ENCODE results near the gene LYST.
"Not testable (repeated sequence)": the region's sequence is repeated elsewhere in the genome, so short reads cannot be mapped to it uniquely, and the experiment has no call there.

LYST gene

DNA sequence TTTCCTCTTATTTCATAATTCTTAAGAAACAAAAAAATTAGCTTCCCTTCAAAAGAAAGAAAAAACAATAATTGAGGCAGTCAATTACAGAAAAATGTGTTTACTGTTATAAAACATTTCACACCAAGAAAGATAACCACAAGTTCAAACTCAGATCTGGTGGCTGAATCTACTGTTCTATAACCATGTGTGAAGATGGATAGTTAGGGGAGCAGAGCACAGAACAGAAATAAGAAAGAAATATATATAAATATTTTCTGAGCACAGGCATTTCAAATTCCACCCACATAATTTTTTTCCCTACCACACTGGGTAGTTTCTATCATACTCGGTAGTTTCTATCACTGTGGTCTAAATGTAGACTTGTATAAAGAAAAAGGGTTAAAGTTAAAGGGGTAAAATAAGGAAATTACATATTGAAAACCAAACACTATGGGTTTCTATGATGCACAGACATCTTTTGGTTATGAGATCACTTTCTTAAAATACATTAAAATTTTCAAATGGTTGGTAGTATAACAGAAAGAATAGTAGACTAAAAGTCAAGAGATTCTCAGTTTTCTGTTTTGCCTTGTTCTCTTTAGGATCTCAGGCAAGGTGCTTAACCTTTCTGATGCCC is 10.8 kb downstream of the LYST start:
- no peak for DNase-seq

- DNase-seq = no peak
Measured at GRCh38 chr1:235854347-235854746, 12.4 kb downstream of the LYST start.

- DNase-seq = no peak
Measured at GRCh38 chr1:235853653-235854052, 13.1 kb downstream of the LYST start.

DNA sequence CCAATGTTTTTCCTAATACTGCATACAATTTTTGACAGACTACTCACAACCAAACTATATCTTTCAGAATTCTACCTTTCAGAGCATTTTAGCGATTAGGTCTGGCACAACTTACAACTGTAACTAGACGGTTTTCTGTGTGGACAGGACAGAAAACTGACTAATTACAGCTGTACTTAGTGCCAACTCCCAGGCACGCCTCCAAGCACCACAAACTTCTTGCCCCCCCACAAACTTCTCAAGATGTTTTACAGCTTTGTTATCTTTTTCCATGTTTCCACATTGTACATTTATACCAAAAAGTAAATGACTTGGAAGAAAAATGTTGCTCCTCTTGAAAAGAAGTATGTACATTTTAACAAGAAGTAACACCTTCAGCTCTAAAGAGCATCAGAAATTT is 13.8 kb downstream of the LYST start:
- DNase-seq = no peak

DNA sequence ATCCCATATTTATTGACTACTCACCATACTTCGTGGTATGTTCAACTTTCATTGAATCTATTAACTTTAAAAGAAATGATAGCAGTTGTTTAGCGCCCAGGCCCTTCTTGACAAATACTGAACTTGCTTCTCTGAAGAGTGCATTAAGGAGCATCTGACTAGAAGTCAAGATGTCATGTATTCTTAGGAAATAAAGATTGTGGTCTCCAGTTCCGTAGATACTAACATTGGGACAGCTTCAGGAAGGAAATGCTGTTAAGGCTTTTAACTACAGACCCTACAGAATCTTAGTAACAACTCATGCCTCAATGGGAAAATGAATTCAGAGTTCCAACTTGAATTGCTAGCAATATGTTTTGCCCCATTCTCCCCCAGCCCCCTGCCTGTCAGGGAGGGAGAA is 14.8 kb downstream of the LYST start:
- DNase-seq = no peak

DNA sequence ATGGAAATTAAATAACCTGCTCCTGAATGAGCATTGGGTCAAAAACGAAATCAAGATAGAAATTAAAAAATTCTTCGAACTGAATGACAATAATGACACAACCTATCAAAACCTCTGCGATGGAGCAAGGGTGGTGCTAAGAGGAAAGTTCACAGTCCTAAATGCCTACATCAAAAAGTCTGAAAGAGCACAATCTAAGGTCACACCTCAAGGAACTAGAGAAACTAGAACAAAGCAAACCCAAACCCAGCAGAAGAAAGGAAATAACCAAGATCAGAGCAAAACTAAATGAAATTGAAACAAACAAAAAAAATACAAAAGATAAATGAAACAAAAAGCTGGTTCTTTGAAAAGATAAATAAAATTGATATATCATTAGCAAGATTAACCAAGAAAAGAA is 18.5 kb downstream of the LYST start:
- DNase-seq = not testable (repeated sequence)

DNA sequence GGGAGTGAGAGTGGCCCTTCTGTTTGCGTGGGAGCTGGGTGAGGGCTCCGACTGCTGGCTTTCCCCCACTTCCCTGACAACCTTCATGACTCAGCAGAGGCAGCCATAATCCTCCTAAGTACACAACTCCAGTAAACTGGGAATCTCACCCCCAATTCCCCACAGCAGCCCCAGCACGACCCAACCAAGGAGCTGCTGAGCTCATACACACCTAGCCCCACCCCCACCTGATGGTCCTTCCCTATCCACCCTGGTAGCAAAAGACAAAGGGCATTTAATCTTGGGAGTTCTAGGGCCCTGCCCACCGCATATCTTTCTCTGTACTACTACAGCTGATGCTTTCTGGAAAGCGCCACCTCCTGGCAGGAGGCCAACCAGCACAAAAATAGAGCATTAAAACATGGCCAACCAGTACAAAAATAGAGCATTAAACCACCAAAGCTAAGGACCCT is 21.0 kb downstream of the LYST start:
- DNase-seq = not testable (repeated sequence)

DNA sequence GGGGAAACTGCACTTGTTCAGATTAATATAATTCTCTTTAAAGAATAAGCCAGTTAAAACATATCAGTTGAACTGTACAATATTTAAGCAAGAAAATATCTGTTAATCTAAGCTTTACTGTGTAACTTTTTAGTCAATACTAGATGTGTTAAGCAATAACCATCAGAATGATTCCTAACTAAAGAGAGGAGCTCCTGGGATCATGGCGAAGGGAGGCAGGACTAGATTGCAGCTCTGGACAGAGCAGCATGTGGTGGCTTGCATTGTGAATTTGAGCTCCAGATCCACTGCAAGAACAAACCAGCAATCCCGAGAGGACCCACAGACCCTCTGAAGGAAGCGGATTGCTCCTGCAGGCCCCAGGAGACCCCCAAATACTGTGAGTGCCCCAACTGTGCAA is 21.9 kb downstream of the LYST start:
- DNase-seq = no peak

DNA sequence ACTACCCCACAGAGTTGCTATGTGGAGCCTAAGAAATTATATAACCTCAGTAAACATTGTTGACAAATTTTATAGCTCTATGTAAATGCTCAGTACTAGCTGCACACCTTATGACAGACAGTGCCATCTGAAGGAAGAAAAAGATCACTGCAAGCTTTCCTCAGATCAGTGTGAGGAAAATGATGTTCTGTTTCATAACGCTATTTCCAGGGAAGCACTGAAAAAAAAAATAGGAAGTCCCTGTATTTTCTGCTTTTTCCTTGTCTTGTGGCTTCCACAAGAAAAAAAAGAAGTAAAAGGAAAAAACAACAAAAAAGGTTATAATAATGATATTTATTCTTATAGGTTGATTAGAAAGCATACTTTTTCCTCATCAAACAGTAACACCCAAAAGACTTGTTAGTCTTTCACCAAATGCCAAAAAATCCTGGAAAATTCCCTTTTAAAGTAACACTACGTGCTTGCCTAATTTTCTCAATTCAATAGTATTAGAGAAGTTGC is 23.2 kb downstream of the LYST start:
- peak; percentile 44 for DNase-seq

DNA sequence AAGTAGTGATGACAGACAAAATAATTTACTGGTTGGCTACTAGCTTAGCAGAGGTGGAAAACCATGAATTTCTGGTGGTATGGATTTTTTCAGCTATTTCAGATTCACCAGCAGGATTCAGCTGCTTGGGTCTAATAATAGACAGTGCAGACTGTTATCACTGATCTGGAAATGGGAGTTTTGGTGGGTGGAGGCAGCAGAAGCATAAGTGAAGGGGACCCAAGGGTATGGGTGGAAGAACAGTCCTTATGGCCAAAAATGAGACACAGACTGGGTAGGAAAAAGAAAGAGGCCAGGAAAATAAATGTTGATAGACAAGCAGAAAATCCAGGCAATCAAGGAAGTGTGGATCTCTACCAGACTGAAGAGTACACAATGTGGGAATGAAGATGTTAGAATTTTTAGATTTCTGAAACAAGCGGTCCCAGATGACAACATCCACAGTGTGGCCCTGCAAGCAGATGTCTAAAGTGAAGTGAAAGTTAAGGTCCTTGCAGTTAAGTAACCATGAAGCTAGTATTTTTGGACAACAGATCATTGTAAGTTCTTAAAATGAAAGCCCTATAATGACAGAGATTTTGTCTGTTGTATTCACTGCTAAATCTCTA is 24.7 kb downstream of the LYST start:
- DNase-seq = no peak

DNA sequence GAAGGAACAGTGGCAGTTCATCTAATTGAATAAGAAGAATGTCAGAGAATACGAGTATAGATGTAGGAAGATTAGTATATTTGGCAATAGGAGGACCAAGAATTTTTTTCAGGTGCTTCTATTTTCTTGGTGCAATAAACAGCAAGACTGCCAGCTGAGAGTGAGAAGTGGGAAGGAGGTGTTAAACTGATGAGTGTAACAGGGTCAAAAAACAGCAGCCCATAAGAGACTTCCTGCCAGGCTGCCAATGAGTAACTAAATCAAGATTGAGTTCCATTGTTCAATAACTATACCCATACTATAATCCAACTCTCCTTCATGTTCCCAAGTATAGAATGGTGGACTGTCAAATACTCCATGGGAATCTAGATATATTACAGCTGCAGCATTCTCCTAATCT is 28.7 kb downstream of the LYST start:
- DNase-seq = no peak

GRCh38 chr1:235835226-235835625 is 31.5 kb downstream of the LYST start:
- DNase-seq = no peak

DNA sequence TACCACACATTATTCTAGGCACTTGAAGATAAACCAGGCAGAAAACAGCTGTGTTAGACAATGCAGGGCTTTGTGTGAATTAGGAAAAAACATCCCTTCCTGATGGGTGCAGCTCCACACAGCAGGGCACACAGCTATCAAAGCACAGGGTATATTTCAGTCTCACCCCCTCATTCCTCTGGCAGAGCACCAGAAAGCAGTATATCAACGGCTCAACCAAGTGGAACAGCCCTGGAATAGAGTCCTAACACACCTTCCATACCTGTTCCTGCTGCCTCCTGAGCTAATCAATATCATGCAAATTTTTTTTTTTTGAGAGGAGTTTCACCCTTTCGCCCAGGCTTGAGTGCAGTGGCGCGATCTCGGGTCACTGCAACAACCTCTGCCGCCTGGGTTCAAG is 32.1 kb downstream of the LYST start:
- no peak for DNase-seq

GRCh38 chr1:235832011-235832410 is 34.7 kb downstream of the LYST start:
- DNase-seq = no peak

GRCh38 chr1:235831148-235831547 is 35.6 kb downstream of the LYST start:
- peak; percentile 60 for DNase-seq

GRCh38 chr1:235826102-235826854 is 40.4 kb downstream of the LYST start:
- no peak for DNase-seq

- DNase-seq = no peak
Measured at GRCh38 chr1:235825229-235825628, 41.5 kb downstream of the LYST start.

- no peak for DNase-seq
Measured at GRCh38 chr1:235823684-235824083, 43.0 kb downstream of the LYST start.

GRCh38 chr1:235822685-235823084 is 44.0 kb downstream of the LYST start:
- no peak for DNase-seq

DNA sequence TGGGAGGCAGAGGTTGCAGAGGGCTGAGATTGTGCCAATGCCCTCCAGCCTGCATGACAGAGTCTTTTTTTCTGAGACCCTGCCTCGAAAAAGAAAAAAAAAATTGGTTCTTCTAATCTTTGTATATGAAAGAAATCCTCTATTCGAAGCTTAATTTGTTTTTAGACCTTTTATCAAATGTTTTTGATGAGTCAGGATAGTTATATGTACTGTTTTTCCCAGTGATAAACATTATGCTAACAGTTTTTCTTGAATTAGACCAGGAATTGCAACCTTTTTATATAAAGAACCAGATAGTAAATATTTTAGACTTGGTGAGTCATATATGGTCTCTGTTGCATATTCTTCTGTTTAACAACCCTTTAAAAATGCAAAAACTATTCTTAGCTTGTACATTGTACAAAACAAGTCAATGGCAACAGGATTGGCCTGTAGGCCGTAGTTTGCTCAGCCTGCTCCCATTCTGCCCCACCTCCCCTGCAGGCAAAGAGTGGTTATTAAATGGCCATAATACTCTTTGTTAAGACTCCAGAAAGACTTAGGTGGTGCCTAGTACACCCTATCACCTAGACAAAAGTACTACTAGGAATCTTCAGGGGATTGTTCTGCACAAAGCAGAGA is 45.2 kb downstream of the LYST start:
- peak; percentile 61 for DNase-seq

DNA sequence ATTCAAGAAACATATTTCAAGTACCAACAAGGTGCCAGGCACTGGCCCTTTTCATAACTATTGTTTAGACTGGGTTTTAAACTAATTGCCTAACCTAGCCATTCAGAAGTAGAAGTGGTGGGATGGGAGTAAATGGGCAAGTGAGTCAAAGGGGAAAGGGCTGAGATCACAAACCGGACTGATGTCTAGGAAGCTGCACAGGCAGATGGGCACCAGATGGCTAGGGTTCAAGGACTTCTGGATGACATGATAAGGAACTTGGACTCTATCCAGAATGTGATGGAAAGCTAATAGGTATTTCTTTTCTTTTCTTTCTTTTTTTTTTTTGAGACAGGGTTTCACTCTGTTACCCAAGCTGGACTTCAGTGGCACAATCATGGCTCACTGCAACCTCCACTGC is 46.6 kb downstream of the LYST start:
- no peak for DNase-seq

- no peak for DNase-seq
Measured at GRCh38 chr1:235818632-235819136, 48.0 kb downstream of the LYST start.

DNA sequence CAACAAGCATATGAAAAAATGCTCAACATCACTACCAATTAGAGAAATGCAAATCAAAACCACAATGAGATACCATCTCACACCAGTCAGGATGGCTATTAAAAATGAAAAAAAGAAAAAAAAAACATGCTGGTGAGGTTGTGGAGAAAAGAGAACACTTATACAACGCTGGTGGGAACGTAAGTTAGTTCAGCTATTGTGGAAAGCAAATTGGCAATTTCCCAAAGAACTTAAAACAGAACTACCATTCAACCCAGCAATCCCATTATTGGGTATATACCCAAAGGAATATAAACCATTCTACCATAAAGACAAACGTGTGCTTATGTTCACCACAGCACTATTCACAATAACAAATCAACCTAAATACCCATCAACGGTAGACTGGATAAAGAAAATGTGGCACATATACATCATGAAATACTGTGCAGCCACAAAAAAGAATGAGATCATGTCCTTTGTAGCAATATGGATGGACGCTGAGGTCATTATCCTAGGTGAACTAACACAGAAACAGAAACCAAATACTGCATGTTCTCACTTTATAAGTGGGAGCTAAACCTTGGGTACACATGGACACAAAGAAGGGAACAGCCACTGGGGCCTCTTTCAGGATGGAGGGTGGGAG is 49.5 kb downstream of the LYST start:
- DNase-seq = no peak

Data from fibroblast of upper back skin (primary cell).